NCI-H2081 treated with DMSO at 0.1 percent for 48 hours (cell line): Measurements from ENCODE around the gene DGCR6.
"Not testable (repeated sequence)": the region's sequence is repeated elsewhere in the genome, so short reads cannot be mapped to it uniquely, and the experiment has no call there.

Source experiments
- DNase-seq: peaks from one replicate; lab custom pipeline; 2025; lab: John Stamatoyannopoulos, UW

The DGCR6 gene

GRCh38 chr22:18931905-18932652 lies 26.0 kb downstream of the DGCR6 start:
- DNase-seq: no peak

DNA sequence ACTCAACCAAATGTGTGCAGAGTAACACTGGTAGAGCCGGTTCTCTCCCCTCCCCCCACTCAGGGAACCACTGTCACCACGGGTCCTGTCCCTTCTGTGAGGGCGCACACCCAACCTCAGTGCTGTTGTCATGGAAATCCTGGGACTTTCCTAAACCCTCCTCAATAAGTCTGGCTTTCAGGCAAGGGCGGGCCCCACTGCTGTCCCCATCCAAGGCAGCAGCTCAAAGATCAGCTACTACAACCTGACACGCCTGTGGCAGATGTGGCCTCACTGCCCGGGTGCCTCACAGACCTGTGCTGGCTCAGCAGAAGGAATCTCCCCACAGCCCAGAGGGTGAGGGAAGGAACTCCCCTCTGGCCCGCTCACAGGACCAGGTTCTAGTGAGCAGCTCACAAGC lies 27.8 kb downstream of the DGCR6 start:
- no peak for DNase-seq

DNA sequence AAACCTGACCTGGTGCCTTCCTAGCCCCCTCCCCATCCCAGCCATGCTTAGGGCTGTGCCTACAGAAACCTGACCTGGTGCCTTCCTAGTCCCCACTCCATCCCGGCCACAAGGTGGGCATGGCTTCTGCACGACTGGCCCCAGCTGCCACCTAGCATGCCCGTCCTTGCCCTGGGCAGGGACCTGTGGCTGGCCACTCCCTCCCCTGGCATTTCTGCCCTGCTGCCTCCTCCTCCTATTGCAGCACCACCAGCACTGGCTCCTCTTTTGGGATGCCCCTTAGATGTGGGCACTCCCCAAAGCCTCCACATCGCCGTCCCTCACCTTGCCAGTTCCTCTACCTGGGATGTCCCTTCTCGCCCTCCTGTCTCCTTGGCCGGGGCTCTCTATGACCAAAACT lies 28.6 kb downstream of the DGCR6 start:
- not testable (repeated sequence) for DNase-seq

- DNase-seq: no peak
These were observed 29.9 kb downstream of the DGCR6 start, which contains the start of gene PRODH for GRCh38 chr22:18935889-18936529. Gene PRODH, minus strand, starts transcription at chr22:18936293. Its CDS starts 6 bp downstream, at chr22:18936287.

DNA sequence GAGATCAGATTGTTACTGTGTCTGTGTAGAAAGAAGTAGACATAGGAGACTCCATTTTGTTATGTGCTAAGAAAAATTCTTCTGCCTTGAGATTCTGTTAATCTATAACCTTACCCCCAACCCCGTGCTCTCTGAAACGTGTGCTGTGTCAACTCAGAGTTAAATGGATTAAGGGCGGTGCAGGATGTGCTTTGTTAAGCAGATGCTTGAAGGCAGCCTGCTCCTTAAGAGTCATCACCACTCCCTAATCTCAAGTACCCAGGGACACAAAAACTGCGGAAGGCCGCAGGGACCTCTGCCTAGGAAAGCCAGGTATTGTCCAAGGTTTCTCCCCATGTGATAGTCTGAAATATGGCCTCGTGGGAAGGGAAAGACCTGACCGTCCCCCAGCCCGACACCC lies 32.6 kb downstream of the DGCR6 start:
- not testable (repeated sequence) for DNase-seq

- DNase-seq: not testable (repeated sequence)
These were observed 41.0 kb downstream of the DGCR6 start for GRCh38 chr22:18947105-18947504.

- no peak for DNase-seq
These were observed 41.8 kb downstream of the DGCR6 start for GRCh38 chr22:18947905-18948304.

DNA sequence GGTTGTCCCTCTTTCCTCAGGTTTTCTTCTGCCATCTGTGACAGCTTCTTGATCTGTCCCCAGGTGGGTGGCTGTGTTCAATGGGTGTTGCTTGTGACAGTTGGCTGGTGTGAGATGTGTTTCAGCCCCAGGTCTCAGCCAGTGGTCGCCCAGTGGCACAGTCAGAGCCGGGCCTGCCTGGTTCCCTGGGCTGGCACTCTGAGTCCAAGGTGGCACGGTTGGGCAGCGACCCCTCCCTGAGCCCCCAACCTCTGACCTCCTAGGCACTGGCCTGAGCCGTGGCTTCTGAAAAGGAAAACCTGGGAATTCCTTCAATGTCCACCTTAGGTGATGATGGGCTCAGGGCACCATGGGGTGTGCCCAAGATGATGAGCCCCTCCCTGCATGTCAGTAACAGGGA lies 44.0 kb downstream of the DGCR6 start:
- DNase-seq: no peak

DNA sequence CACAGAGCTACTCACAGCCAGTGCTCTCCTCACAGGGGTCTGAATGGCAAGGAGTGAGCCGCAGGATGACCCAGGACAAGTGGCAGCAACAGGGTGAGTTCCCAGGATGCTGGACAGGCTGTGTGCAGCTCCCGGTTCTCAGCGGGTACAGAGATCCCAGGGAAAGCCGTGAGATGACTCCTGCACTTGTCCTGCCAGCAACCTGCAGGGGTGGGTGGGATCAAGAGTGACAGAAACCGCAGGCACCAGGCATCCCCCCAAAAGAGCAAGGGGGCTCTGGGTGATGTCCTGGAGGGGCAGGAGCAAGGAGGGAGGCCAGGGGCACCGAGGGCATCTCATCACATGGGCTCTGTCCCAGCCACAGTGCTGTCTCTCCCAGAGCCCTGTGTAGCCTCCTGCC lies 45.9 kb downstream of the DGCR6 start:
- DNase-seq: no peak

- DNase-seq: not testable (repeated sequence)
These were observed 47.0 kb downstream of the DGCR6 start for GRCh38 chr22:18953128-18953527.

GRCh38 chr22:18954303-18954989 lies 48.3 kb downstream of the DGCR6 start:
- DNase-seq: not testable (repeated sequence)

- DNase-seq: no peak
These were observed 49.0 kb downstream of the DGCR6 start for GRCh38 chr22:18954990-18955571.

DNA sequence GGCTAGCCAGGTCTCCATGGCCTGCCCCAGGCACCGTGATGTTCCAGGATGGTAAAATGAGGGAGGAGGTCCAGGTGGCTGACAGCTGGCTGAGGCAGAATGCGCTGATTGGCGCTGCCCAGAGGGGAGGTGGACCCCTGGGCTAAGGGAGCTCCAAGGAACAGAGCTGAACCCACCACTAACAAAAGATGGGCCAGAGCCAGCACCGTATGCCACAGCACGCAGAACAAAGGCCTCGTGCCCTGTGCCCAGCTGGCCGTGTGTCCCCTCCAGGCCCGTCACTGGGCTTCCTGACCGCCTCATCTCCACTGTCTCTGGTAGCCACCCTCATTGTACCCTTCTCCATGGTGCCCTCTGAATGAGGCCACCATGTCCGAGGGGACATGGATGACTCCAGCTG lies 49.6 kb downstream of the DGCR6 start:
- no peak for DNase-seq

GRCh38 chr22:18956121-18956895 lies 50.2 kb downstream of the DGCR6 start:
- not testable (repeated sequence) for DNase-seq

GRCh38 chr22:18956956-18957355 lies 50.8 kb downstream of the DGCR6 start:
- not testable (repeated sequence) for DNase-seq

DNA sequence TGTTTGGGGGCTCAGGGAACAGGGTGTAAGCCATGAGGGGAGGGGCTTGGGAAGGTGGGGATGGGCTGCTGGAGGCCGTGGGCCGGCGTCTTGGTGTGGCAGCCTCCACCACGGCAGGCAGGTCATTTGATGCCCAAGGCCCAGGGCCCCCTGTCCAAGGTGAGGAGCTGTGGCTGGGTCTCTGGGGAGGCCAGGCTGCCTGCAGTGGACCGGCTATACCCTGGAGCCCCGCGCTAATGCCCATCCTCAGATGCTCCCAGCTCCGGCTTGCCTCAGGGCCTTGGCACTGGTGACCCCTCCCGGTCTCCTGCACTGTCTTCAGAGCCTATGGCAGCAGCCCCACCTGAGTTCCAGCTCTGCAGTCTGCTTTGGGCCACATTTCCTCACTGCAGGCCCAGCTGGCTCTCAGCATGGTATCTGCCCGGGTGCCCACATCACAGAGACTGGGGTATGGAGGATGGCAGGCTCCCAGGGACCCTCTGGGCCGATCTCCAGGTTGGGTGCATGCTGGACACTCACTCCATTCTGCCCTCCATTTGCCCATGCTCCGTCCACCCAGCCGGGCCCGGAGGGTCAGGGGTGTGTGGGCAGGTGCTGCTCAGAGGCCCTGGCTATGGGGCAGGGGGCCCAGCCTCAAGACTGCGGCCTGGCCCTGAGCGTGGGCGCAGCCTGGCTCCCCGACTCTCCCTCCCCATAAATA lies 51.7 kb downstream of the DGCR6 start:
- not testable (repeated sequence) for DNase-seq

- not testable (repeated sequence) for DNase-seq
These were observed 52.2 kb downstream of the DGCR6 start for GRCh38 chr22:18958321-18958705.

DNA sequence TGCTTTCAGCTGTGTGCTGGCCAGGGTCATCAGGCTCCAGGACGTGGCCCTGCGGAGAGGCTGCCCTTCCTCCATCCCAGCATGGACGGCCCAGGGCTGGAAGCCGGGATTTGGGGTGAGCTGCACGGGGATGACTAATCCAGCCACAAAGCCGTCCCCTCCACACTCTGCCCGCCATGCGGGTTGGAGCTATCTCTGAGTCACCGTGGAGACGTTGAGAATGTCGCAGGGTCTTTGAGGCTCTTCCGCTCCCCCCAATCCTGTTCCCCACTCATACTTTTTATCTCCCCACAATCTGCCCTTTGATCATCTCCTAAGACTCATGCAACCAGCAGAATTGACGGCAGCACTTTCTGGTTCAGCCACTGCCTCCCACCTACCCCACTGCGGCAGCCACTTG lies 52.6 kb downstream of the DGCR6 start:
- DNase-seq: not testable (repeated sequence)

DNA sequence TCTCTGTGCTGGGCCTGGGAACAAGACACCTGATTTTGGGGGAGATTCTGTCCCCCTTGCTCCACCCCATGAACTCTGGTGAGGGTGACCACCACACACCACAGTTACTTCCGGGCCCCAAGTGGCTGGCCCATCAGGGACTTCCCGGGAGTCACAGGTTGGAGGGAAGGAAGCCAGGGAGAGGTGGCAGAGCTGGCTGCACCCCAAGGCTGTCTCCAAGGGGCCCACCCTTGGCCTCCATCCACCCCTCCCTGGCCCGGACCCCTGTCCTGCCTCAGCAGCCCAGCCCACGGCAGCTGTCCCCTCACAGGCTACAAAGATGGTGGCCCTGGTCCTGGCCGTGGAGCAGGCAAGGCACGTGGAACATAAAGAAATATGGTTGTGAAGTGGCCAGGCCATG lies 53.1 kb downstream of the DGCR6 start:
- DNase-seq: not testable (repeated sequence)

- not testable (repeated sequence) for DNase-seq
These were observed 53.6 kb downstream of the DGCR6 start for GRCh38 chr22:18959741-18960140.
